ENCODE measurements around the gene SLC44A4. TPM values are rescaled to one million over a fixed set of nuclear protein-coding genes. Genes with fewer than 3 reads are reported as not detected.

SLC44A4 gene
- total and polyA plus RNA-seq, 7 donors = 0.03 to 0.24 (median 0.14) TPM; not detected in 2

GRCh38 chr6:31815025-31815838 lies 63.6 kb downstream of the SLC44A4 start, which contains the start of the genes HSPA1A and HSPA1L:
Gene HSPA1A (plus strand): TSS chr6:31815543. CDS start chr6:31815757, 214 bp downstream.
Gene HSPA1L (minus strand): TSS chr6:31815283. CDS start chr6:31811972, 3,311 bp downstream.
- Histone ChIP-seq H3K4me3 (peak within 1 kb of the TSS; percentile 76), H3K4me1 (peaks cover 26% of the 10 kb centered on the region), H3K9me3 (no peaks in the 10 kb centered on the region), H3K36me3 (ENCODE audit: insufficient read depth in 1 of 2, low read depth in 1 of 2) (peaks cover 0 to 1% of the 10 kb centered on the region in 2 donors), H3K27me3 (ENCODE audit: insufficient read depth in 3 of 3, low read length in 2 of 3) (no peaks in the 10 kb centered on the region), H3K27ac (peak within 1 kb of the TSS; percentile 88)
- TF ChIP-seq CTCF (IDR thresholded peaks at IDR 0.05) = no peak
- 0 to 1% (median 0%) methylated on average over 54 to 56 of the region's 56 CpGs for WGBS, 3 donors
- DNase-seq = peak; percentile 94 to 98
- intact Hi-C loops (cut with DNase I) = loop anchor here in 1 of 2 donors (10.0 kb wide), 1 partner anchor 1160 kb away; no protein-coding TSS in a partner anchor
- ATAC-seq = peak; percentile 77 to 85 (median 80)

GRCh38 chr6:31814677-31815024 lies 64.1 kb downstream of the SLC44A4 start:
- Histone ChIP-seq H3K36me3 (ENCODE audit: insufficient read depth in 1 of 2, low read depth in 1 of 2) (peaks cover 0 to 7% of the 10 kb centered on the region in 2 donors), H3K27me3 (ENCODE audit: insufficient read depth in 3 of 3, low read length in 2 of 3) (no peaks in the 10 kb centered on the region), H3K4me1 (peaks cover 21% of the 10 kb centered on the region), H3K4me3 (peak overlapping the region; percentile 76), H3K9me3 (no peaks in the 10 kb centered on the region), H3K27ac (peak overlapping the region; percentile 88)
- intact Hi-C loops (cut with DNase I) = loop anchor here in 1 of 2 donors (10.0 kb wide), 1 partner anchor 1160 kb away; no protein-coding TSS in a partner anchor
- no peak for TF ChIP-seq CTCF (IDR thresholded peaks at IDR 0.05)
- ATAC-seq (peak; percentile 74 to 82 (median 78)), DNase-seq (peak; percentile 95 to 97)
- WGBS, 3 donors = 0% methylated on average over 13 of the region's 13 CpGs

GRCh38 chr6:31813465-31813849 lies 65.3 kb downstream of the SLC44A4 start:
- Histone ChIP-seq H3K4me3 (peak overlapping the region; percentile 76), H3K27me3 (ENCODE audit: insufficient read depth in 3 of 3, low read length in 2 of 3) (no peaks in the 10 kb centered on the region), H3K9me3 (no peaks in the 10 kb centered on the region), H3K36me3 (ENCODE audit: insufficient read depth in 1 of 2, low read depth in 1 of 2) (peaks cover 0 to 8% of the 10 kb centered on the region in 2 donors), H3K4me1 (peaks cover 14% of the 10 kb centered on the region), H3K27ac (peak overlapping the region; percentile 88)
- no peak for ATAC-seq
- 96 to 99% (median 97%) methylated on average over 7 of the region's 7 CpGs for WGBS, 3 donors
- intact Hi-C loops (cut with DNase I) = loop anchor here in 1 of 2 donors (10.0 kb wide), 1 partner anchor 1161 kb away; no protein-coding TSS in a partner anchor
- no peak for DNase-seq
- TF ChIP-seq CTCF (IDR thresholded peaks at IDR 0.05) = no peak

Other genes with a start within 250 kb of the SLC44A4 start
Only the 30 nearest of the 35 such genes appear.
- 10 to 100 TPM; 13.6 to 22.6 (median 15.3) TPM for gene GPANK1, start 214.0 kb downstream of the SLC44A4 start, total RNA-seq
- 10 to 100 TPM; 23.5 to 49.7 (median 24.2) TPM for gene GPANK1, start 214.0 kb downstream of the SLC44A4 start, polyA plus RNA-seq
- gene CSNK2B, start 212.9 kb downstream of the SLC44A4 start, total RNA-seq = 100 to 1,000 TPM; 102 to 129 (median 103) TPM
- gene CSNK2B, start 212.9 kb downstream of the SLC44A4 start, polyA plus RNA-seq = 100 to 1,000 TPM; 151 to 208 (median 160) TPM
- 1 to 10 TPM; 1.7 to 8.4 (median 3.0) TPM for gene LY6G5B, start 209.0 kb downstream of the SLC44A4 start, total RNA-seq
- 1 to 10 TPM; 2.5 to 2.9 (median 2.9) TPM for gene LY6G5B, start 209.0 kb downstream of the SLC44A4 start, polyA plus RNA-seq
- gene LY6G5C, start 197.9 kb downstream of the SLC44A4 start, total RNA-seq = 1 to 10 TPM in 3 of 4 donors, under 1 TPM in 1; 0.75 to 3.2 (median 2.3) TPM
- gene LY6G5C, start 197.9 kb downstream of the SLC44A4 start, polyA plus RNA-seq = 1 to 10 TPM; 1.4 to 2.3 (median 1.9) TPM
- gene ABHD16A, start 175.7 kb downstream of the SLC44A4 start, total RNA-seq = 10 to 100 TPM; 26.6 to 36.5 (median 30.5) TPM
- gene ABHD16A, start 175.7 kb downstream of the SLC44A4 start, polyA plus RNA-seq = 10 to 100 TPM; 34.4 to 56.6 (median 50.0) TPM
- gene LY6G6F, start 172.1 kb downstream of the SLC44A4 start, total RNA-seq = not detected
- under 1 TPM in 1 of 3 donors, not detected in 2; 0.05 TPM for gene LY6G6F, start 172.1 kb downstream of the SLC44A4 start, polyA plus RNA-seq
- not detected for gene LY6G6D, start 163.6 kb downstream of the SLC44A4 start, total RNA-seq
- not detected for gene LY6G6D, start 163.6 kb downstream of the SLC44A4 start, polyA plus RNA-seq
- gene LY6G6C, start 157.3 kb downstream of the SLC44A4 start, total RNA-seq = not detected
- gene LY6G6C, start 157.3 kb downstream of the SLC44A4 start, polyA plus RNA-seq = not detected
- gene MPIG6B, start 155.6 kb downstream of the SLC44A4 start, total RNA-seq = under 1 TPM; 0.10 to 0.37 (median 0.22) TPM
- gene MPIG6B, start 155.6 kb downstream of the SLC44A4 start, polyA plus RNA-seq = under 1 TPM in 1 of 3 donors, not detected in 2; 0.04 TPM
- 10 to 100 TPM in 2 of 4 donors, 1 to 10 TPM in 2; 8.4 to 16.2 (median 10.2) TPM for gene DDAH2, start 149.7 kb downstream of the SLC44A4 start, total RNA-seq
- 10 to 100 TPM in 2 of 3 donors, 1 to 10 TPM in 1; 6.3 to 13.8 (median 11.3) TPM for gene DDAH2, start 149.7 kb downstream of the SLC44A4 start, polyA plus RNA-seq
- 10 to 100 TPM; 29.1 to 51.2 (median 41.9) TPM for gene CLIC1, start 142.5 kb downstream of the SLC44A4 start, total RNA-seq
- gene CLIC1, start 142.5 kb downstream of the SLC44A4 start, polyA plus RNA-seq = 10 to 100 TPM; 20.6 to 85.9 (median 35.1) TPM
- gene MSH5, start 139.0 kb downstream of the SLC44A4 start, total RNA-seq = 1 to 10 TPM; 1.7 to 3.0 (median 1.8) TPM
- 1 to 10 TPM; 1.4 to 2.7 (median 1.7) TPM for gene MSH5, start 139.0 kb downstream of the SLC44A4 start, polyA plus RNA-seq
- gene SAPCD1, start 116.3 kb downstream of the SLC44A4 start, total RNA-seq = under 1 TPM in 1 of 4 donors, not detected in 3; 0.59 TPM
- gene SAPCD1, start 116.3 kb downstream of the SLC44A4 start, polyA plus RNA-seq = under 1 TPM; 0.13 to 0.78 (median 0.23) TPM
- gene VWA7, start 101.7 kb downstream of the SLC44A4 start, total RNA-seq = 1 to 10 TPM; 5.2 to 8.0 (median 7.5) TPM
- gene VWA7, start 101.7 kb downstream of the SLC44A4 start, polyA plus RNA-seq = 1 to 10 TPM in 2 of 3 donors, under 1 TPM in 1; 0.76 to 3.5 (median 1.8) TPM
- 100 to 1,000 TPM in 1 of 4 donors, 10 to 100 TPM in 3; 53.2 to 108 (median 76.1) TPM for gene VARS1, start 83.2 kb downstream of the SLC44A4 start, total RNA-seq
- 10 to 100 TPM; 43.9 to 70.4 (median 57.4) TPM for gene VARS1, start 83.2 kb downstream of the SLC44A4 start, polyA plus RNA-seq
- 10 to 100 TPM; 19.5 to 42.9 (median 28.7) TPM for gene LSM2, start 72.0 kb downstream of the SLC44A4 start, total RNA-seq
- gene LSM2, start 72.0 kb downstream of the SLC44A4 start, polyA plus RNA-seq = 10 to 100 TPM; 35.3 to 92.1 (median 44.2) TPM
- gene HSPA1L, start 63.7 kb downstream of the SLC44A4 start, total RNA-seq = 1 to 10 TPM; 2.5 to 6.2 (median 4.4) TPM
- 10 to 100 TPM in 1 of 3 donors, 1 to 10 TPM in 1, under 1 TPM in 1; 0.86 to 23.1 (median 3.3) TPM for gene HSPA1L, start 63.7 kb downstream of the SLC44A4 start, polyA plus RNA-seq
- gene HSPA1A, start 63.5 kb downstream of the SLC44A4 start, total RNA-seq = 100 to 1,000 TPM; 241 to 940 (median 407) TPM
- 100 to 1,000 TPM in 2 of 3 donors, 10 to 100 TPM in 1; 37.1 to 319 (median 203) TPM for gene HSPA1A, start 63.5 kb downstream of the SLC44A4 start, polyA plus RNA-seq
- gene HSPA1B, start 51.3 kb downstream of the SLC44A4 start, total RNA-seq = 100 to 1,000 TPM; 199 to 721 (median 347) TPM
- 100 to 1,000 TPM in 2 of 3 donors, 10 to 100 TPM in 1; 19.4 to 148 (median 104) TPM for gene HSPA1B, start 51.3 kb downstream of the SLC44A4 start, polyA plus RNA-seq
- 10 to 100 TPM; 14.2 to 20.6 (median 18.6) TPM for gene NEU1, start 16.2 kb downstream of the SLC44A4 start, total RNA-seq
- gene NEU1, start 16.2 kb downstream of the SLC44A4 start, polyA plus RNA-seq = 10 to 100 TPM; 25.2 to 39.8 (median 29.4) TPM
- gene EHMT2, start 18.7 kb upstream of the SLC44A4 start, total RNA-seq = 10 to 100 TPM in 1 of 4 donors, 1 to 10 TPM in 3; 6.8 to 14.2 (median 7.7) TPM
- gene EHMT2, start 18.7 kb upstream of the SLC44A4 start, polyA plus RNA-seq = 10 to 100 TPM in 2 of 3 donors, 1 to 10 TPM in 1; 8.4 to 20.8 (median 13.4) TPM
- gene ZBTB12, start 23.1 kb upstream of the SLC44A4 start, total RNA-seq = 1 to 10 TPM; 1.1 to 2.6 (median 1.8) TPM
- 1 to 10 TPM; 2.2 to 4.6 (median 2.9) TPM for gene ZBTB12, start 23.1 kb upstream of the SLC44A4 start, polyA plus RNA-seq
- 1 to 10 TPM; 1.5 to 5.5 (median 3.5) TPM for gene C2, start 48.7 kb upstream of the SLC44A4 start, total RNA-seq
- gene C2, start 48.7 kb upstream of the SLC44A4 start, polyA plus RNA-seq = 1 to 10 TPM in 1 of 3 donors, under 1 TPM in 2; 0.77 to 1.2 (median 0.99) TPM
- gene CFB, start 67.1 kb upstream of the SLC44A4 start, total RNA-seq = 1 to 10 TPM; 2.5 to 5.8 (median 3.4) TPM
- gene CFB, start 67.1 kb upstream of the SLC44A4 start, polyA plus RNA-seq = 1 to 10 TPM; 1.6 to 2.3 (median 1.8) TPM
- gene NELFE, start 80.0 kb upstream of the SLC44A4 start, total RNA-seq = 10 to 100 TPM; 47.2 to 52.3 (median 48.7) TPM
- 10 to 100 TPM; 44.3 to 86.9 (median 85.4) TPM for gene NELFE, start 80.0 kb upstream of the SLC44A4 start, polyA plus RNA-seq
- 10 to 100 TPM; 27.9 to 31.0 (median 29.2) TPM for gene SKIC2, start 80.2 kb upstream of the SLC44A4 start, total RNA-seq
- 10 to 100 TPM; 26.9 to 36.6 (median 31.8) TPM for gene SKIC2, start 80.2 kb upstream of the SLC44A4 start, polyA plus RNA-seq
- 10 to 100 TPM in 2 of 4 donors, 1 to 10 TPM in 2; 7.4 to 12.9 (median 9.9) TPM for gene DXO, start 93.1 kb upstream of the SLC44A4 start, total RNA-seq
- 10 to 100 TPM in 1 of 3 donors, 1 to 10 TPM in 2; 8.0 to 20.6 (median 9.2) TPM for gene DXO, start 93.1 kb upstream of the SLC44A4 start, polyA plus RNA-seq
- 10 to 100 TPM in 3 of 4 donors, 1 to 10 TPM in 1; 5.6 to 13.2 (median 10.9) TPM for gene C4A, start 103.1 kb upstream of the SLC44A4 start, total RNA-seq
- 1 to 10 TPM; 3.0 to 3.2 (median 3.1) TPM for gene C4A, start 103.1 kb upstream of the SLC44A4 start, polyA plus RNA-seq
- gene C4B, start 135.8 kb upstream of the SLC44A4 start, total RNA-seq = 10 to 100 TPM in 1 of 4 donors, 1 to 10 TPM in 3; 5.6 to 12.6 (median 9.4) TPM
- 1 to 10 TPM; 2.6 to 3.3 (median 2.7) TPM for gene C4B, start 135.8 kb upstream of the SLC44A4 start, polyA plus RNA-seq
- gene CYP21A2, start 159.4 kb upstream of the SLC44A4 start, total RNA-seq = 1 to 10 TPM in 1 of 4 donors, under 1 TPM in 1, not detected in 2; 0.19 to 9.9 TPM
- under 1 TPM in 2 of 3 donors, not detected in 1; 0.05 to 0.10 TPM for gene CYP21A2, start 159.4 kb upstream of the SLC44A4 start, polyA plus RNA-seq

Data from psoas muscle (tissue), 8 donors.